ENCODE measurements around the gene FAM162A.

The FAM162A gene

DNA sequence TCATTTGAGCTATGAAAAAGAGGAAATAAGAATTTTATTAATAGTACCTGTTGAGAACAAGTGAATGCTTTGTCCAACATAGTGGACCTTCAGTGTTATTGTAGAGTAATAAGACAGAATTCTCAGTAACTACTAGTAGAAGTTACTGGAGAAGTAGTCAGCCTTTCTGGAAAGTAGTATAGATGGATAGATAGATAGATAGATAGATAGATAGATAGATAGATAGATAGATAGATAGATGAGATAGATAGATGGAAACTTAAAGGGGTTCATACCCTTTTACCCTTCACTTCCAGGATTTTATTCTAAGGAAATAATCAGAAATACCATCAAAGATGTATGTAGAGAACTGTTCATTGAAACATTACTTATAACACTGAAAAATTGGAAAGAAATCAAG is 5.2 kb downstream of the FAM162A start:
- no peak for FAIRE-seq

DNA sequence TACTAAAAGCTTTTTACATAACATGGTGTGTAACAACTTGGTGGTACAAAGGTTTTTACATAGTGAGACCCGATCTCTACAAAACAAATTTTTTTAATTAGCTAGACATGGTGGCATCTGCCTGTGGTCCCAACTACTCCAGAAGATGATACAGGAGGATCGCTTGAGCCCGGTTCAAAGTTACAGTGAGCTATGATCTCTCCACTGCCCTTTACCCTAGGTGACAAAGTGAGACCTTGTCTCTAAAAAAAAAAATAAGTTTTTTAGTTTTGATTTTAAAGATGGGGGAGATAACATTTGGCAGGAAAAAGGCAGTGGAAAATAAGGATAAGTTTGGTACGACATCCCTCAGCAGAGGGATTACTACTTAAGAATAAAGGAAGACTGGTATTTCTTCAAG is 5.9 kb downstream of the FAM162A start:
- no peak for FAIRE-seq

DNA sequence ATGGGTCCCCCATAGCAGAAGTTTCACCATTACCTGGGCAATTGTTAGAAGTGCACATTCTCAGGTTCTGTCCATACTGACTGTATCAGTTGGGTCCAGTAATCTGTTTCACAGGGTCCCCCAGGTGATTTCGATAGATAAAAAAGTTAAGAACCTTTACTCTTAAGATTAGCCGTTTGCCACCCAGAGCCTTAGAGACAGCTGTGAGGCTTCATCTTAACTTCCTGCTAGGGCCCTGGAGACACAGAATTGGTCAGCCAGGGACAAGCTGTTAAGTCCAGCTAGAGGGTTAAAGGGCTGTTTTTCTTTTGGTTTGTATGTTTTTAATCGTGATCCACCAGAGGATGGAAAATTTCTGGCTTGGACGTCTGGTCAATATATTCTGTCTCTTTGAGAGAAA is 6.7 kb downstream of the FAM162A start:
- no peak for FAIRE-seq

DNA sequence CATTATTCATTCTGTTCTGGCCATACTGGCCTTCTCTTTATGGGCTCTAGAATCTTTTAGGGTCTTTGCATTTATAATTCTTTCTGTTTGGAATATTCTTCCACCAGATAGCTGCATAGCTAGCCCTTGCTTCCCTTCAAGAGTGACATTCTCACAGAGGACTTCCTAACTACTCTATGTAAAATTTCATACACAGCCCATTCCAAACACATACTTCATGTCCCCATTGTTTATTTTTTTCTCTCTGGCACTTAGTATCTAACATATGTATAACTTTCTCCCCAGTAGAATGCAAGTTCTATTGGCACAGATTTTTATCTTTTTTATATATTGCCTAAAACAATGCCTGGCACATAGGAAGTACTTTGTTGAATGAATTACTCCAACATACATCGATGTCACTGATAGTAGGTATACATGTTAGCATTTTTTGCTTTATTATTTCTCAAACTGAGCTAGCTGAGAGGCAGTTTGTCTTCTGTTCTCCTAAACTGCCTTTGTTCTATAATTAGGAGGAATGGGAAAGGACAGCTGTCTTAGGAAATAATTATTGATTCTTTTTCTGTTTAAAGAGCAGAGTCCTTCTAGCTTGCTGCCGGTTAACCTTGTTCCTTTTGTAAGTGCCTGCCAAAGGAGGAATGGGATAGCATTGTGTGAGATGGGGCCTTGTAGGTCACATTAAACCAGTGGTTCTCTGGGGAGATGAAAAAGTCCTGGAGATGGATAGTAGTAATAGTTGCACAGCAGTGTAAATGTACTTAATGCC is 7.9 kb downstream of the FAM162A start:
- FAIRE-seq, result no peak

DNA sequence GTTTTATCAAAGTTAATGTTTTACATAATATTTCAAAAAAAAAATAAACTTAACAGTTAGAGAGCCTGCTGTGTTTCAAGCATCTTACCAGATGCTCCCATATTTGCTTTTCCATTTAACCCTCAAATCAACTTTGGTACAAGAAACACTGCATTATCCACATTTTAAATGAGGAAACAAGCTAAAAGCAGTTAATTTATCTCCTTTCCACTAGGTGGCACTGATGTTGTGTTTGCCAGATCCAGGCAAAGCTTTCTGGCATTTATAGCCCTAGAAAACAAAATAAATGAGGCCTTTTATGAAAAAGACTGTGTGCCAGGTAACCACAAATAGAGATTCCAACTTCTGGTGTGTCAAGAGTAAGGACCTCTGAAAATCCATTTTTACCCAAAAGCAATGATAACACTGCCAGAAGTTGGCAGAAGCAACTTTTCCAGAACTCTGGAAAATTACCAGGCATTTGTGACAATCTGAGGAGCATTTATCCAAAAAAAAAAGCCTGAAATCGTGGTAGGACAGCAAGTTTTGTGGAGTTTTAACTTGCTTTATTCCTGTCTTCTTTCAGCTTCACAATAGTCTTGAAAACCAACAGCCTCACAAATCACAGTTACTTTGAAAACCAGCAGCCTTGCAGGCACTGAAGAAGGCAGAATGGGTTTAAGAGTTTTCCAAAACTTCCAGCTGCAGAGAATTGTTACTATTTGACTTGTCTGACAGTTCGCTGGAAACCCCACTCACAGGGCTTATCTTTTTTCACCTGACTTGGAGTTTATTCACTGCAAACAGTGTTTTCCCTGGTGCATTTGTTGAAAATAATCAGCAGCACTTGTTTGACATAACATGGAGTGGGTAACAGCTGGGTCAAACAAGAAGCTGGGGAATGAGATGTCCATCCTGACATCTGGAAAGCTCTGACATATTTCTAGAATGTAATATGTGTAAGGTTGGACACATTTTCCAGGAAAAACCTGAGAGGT is 9.2 kb downstream of the FAM162A start:
- peak; percentile 97 for FAIRE-seq

DNA sequence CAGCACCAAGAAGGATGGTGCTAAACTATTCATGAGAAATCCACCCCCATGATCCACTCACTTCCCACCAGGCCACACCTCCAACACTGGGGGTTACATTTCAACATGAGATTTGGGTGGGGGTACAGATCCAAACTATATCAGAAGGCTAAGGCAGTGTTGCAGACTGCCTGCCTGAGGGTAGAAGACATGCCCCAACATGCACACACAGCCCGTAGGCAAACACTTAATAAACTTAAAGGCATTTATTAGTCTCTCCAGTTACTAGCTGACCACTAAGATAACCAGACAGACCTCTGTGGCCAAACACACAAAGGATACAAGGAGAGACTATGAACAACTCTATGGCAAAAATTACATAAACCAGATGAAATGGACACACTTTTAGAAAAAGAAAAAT is 10.2 kb downstream of the FAM162A start:
- FAIRE-seq, result no peak

DNA sequence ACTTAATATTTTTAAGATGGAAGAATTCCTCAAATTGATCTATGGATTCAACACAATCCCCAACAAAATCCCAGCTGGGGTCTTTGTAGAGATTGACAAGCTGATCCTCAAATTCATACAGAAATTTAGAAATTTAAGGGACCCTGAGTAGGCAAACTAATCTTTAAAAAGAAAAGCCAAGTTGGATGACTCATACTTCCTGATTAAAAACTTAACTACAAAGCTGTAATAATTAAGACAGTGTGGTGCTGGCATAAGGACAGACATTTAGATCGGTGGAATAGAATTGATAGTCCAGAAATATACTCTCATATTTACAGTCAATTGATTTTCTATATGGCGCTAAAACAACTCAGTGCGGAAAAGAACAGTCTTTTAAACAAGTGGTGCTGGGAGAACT is 11.6 kb downstream of the FAM162A start:
- FAIRE-seq, result no peak

DNA sequence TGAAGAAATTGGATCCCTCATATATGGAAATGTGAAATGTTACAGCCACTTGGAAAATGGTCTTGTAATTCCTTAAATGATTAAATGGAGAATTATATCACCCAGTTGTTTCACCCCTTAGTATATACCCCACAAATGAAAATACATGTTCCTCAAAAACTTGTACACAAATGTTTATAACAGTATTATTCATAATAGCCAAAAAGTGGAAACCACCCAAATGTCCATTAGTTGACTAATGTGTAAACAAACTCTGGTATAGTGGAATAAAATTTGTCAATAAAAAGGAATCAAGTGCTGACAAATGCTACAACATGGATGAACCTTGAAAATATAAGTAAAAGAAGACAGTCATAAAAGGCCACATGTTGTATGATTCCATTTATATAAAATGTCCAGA is 12.5 kb downstream of the FAM162A start:
- FAIRE-seq, result no peak

DNA sequence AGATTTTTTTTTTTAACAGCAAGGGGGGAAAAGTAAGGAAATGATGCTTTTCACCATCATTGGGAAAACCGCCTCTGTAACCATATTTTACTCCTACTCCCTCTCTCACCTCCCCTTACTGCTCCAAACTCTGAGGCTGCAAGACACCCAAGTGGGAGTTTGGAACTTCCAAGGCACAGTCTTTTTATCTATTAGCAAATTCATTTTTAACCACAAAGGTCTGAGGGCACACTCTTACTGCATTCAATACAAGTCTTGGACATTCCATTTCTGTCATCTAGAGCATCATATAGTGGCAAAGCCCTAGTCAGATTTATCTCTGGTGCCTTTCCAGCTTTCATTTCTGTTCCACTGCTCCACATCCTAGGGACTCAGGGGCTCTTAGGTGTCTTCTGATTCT is 13.2 kb downstream of the FAM162A start:
- FAIRE-seq, result no peak

DNA sequence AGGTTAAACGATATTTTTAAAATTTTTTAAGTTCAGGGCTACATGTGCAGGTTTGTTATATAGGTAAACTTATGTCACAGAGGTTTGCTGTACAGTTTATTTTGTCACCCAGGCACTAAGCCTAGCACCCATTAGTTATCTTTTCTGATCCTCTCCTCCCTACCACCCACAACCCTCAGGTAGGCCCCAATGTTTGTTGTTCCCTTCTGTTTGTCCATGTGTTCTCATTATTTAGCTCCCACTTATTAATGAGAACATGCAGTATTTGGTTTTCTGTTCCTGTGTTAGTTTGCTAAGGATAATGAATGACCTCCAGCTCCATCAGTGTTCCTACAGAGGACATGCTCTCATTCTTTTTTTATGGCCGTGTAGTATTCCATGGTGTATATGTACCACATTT is 14.9 kb downstream of the FAM162A start:
- FAIRE-seq, result no peak

DNA sequence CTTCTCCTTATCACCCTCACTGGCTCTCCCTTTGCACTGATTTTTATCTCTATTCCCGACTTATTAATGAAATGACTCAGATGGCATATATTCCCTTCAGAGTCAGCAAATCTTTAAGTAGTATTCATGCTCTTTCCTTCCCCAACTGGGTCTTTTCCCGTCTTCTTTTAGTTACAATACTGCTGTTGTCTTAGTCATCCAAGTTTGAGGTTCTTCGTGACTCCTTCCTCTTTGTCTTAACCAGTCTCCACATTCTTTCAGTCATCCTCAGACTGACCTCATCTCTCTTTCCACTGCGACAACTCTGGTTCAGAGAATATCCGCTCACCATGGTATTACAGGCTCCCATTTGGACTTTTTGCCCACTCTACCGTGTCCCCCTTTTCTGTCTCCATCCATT is 19.5 kb downstream of the FAM162A start:
- FAIRE-seq, result no peak

DNA sequence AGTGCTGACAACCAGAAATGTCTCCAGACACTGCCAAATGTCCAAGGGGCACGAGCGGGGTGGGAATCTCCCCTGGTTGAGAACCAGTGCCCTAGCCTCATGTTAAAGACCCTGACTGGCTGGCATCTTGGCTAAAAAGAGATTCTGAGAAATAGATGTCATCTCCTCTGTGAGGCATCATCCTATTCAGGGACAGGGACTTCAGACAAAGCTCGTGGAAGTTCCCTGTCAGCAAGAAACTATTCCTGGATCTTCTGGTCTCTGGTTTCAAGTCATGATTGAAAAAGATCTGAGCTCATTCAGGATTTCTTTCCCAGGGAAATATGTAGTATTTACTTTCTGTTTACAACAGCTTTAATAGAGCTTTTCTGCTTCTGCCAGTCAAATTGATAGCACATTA is 21.0 kb downstream of the FAM162A start:
- FAIRE-seq, result no peak

DNA sequence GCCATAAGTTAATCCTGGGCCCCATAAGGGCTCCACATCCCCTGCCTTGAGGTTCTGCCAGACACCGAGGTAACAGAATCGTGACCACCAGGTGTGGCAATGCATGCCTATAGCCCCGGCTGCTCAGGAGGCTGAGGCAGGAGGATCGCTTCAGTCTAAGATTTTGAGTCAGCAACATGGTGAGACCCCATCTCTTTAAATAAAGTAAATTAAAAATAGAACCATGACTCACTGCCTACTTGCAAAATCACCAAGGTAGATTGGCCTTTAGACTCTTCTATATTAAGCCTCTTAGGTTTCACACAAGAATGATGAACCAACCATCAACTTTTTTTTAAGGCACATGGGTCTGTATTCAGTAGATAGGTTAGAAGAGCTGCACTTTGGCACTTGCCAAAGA is 22.2 kb downstream of the FAM162A start:
- no peak for FAIRE-seq

DNA sequence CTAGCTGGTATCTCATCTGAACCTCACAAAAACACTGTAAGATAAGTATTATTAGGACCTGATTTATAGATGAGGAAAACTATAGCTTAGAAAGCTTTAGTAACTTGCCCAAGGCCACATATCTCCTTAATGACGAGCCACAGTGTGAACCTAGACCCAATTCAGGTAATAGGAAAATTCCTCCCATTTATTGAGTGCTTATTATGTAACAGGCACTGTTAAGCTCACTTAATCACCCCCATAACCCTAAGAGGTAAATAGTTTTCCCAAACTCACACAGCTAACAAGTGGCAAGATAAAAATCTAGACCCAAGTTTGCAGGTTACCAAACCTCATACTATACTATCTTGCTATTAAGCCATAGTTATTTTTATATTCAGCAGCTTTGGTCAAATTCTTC is 24.0 kb downstream of the FAM162A start:
- no peak for FAIRE-seq

DNA sequence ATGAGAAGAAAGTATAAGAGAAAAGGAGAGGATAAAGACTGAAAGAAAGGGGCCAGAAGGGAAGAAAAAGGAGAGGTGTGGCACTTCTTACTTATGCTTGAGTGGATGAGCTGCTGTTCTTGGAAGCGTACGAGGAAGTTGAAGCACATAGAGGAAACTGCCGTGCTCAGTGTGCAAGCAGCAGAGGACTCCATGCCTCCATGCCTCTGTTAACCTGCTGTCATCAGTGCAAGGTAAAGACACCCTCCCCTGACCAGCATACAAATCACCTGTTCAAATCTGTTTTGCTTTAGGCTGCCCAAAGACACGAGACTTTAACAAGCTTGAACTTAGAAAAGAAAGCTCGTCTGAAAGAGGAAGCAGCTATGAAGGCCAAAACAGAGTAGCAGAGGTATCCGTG is 25.5 kb downstream of the FAM162A start:
- no peak for FAIRE-seq

DNA sequence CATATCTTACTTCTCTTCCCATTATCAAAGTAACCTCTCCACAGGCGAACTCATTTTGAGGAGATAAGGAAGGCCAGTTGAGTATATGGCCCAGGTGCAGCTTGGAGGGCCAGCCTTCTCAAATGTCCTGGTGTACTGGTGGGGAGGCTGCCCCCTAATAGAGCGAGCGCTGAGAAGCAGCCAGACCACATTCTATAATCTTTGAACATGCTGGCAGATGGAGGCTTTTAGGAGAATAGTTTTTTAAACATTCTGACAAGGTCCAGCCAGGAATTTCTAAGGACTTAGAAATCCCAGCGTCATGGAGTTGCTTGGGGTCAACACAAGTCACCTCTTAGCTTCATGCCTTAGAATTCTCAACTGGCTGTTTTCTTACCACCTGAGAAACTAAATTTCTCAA is 26.1 kb downstream of the FAM162A start:
- no peak for FAIRE-seq

DNA sequence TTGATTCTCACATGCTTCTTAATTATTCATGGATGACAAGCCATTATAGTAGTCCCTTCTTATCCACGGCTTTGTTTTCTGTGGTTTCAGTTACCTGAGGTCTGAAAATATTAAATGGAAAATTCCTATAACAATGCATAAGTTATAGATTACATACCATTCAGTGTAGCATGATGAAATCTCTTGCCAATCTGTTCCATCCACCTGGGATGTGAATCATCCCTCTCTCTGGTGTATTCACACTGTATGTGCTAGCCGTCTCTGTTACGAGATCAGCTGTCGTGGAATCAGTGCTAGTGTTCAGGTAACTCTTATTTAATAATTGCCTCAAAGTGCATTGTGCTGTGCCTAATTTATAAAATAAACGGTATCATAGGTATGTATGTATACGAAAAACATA is 26.7 kb downstream of the FAM162A start:
- no peak for FAIRE-seq

DNA sequence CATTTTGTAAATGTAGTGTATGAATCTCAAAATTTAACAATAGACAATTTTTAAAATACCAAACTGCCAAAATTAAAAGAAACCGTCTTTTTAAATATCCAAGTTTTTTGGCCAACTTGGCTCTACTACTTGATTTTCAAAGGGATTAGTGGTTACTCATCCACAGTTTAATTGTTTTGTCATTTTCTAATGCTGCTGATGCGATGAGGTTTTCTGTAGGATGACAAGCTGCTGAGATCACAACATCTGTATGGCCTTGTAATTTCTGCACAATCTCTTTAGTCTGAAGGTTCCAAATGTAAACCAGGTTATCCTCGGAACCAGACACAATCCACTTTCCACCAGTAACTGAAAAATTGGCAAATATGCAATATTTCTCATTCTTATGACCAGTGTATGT is 30.4 kb downstream of the FAM162A start:
- FAIRE-seq, result no peak

DNA sequence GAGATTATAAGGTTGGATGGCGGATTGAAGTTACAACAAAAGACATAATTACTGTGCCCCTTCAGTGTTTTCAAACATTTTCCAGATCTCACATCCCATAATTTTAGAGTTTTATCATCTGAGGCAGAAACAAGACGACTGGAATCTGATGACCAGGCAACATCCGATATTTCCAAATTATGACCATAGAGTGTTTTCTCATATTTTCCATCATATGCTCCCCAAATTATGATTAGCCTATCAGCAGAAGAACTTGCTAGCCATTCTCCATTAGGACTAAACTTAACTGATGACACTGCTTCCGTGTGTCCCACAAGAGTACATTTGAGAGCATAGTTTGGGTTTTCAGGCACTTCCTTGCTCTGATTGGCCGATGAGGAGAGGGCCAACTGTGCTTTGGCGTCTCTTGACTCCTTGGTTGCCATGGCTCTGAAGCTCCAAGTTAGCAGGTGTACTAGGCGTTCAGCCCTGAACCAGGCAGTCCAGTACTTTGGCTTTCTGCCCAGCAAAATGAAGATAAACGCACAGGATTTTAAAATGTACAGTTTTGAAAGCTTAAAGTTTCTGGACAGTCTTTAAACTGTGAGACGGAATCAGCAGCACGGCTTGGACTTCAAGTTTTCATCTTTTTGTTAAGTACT is 31.2 kb downstream of the FAM162A start:
- FAIRE-seq, result no peak

DNA sequence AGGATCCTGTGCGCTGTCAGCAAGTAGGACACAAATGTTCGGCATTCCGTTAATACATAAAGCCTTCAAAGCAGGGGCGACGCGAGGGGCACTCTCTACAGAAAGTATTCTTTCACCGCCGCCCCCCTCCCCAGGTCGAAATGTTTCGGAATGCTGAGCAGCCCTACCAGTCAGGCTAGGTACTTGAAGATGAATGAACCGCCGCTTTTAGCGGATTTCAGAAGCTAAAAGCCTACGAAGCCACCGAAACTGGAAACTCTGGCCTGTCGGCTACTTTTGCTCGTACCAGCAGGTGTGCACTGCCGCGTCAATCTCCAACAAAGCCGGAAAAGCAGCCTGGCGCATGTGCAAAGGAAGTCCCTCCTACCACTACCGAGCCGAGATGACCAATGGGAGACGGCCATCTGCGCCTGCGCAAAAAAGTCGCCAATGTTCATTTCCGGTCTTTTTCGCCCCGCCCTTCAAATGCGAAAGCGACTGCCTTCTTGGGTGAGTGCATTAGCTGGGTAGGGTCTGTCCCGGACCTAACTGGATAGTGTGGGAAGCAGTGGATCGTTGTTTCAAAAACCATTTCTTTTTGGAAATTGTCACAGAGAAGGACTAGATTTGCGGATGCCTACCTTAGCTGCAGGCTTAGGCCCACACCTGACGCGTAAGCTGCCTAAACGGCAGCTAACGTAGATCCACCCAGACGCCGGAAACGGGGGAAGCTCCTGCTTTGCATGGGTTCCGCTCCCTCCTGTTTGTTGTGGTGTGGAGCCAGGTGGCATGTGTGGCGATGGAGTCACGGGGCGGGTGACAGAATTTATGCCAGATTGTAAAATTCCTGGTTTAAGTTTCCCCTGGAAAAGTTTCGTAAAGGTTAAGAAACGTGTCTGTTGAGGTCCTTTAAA is 32.0 kb downstream of the FAM162A start, which contains the start of gene WDR5B:
Gene WDR5B, minus strand, starts transcription at position 301 of the 893 bp plus-strand sequence. CDS start 534 bp downstream, outside the sequence.
- peak; percentile 98 for FAIRE-seq

DNA sequence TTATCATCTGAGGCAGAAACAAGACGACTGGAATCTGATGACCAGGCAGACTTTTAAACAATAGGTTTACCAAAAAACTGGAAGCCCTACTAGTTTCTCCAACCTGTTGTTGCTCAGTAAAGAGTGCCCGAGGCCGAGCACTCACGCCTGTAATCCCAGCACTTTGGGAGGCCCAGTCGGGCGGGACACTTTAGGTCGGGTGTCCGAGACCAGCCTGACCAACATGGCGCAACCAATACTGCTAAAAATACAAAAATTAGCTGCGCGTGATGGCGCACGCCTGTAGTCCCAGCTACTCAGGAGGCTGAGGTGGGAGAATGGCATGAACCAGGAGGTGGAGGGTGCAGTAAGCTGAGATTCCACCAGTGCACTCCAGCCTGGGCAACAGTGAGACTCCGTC is 33.0 kb downstream of the FAM162A start:
- FAIRE-seq, result no peak

DNA sequence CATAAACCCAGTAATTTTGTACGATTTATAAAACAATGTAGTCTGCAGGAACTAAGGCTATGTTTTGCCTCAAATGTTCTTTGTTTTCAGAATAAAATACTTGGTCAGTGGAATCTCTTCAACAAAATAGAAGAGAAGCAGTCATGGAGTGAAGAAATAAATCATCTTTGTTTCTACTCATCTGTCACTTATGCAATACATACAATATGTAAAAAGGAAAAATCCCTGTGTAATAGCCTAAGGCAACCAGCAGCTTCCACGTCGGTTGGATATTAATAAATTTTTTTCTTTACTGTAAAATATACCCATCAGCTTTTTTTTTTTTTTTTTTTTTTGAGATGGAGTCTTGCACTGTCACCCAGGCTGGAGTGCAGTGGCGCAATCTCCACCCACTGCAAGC is 37.1 kb downstream of the FAM162A start:
- no peak for FAIRE-seq

All from G401.6 (cell line).